ENCODE results near the gene DNAJB6.

GRCh38 chr7:157299317-157299612 lies 37.5 kb upstream of the DNAJB6 start:
- TF ChIP-seq CTCF (IDR thresholded peaks at IDR 0.05; ENCODE audit: borderline replicate concordance, extremely low read depth, low read length, poor library complexity, severe bottlenecking) (no peak), EZH2 (IDR thresholded peaks at IDR 0.05; ENCODE audit: borderline replicate concordance, low read depth, low read length, severe bottlenecking) (no peak)
